HG03066 (cell line): Measurements from ENCODE around the gene TBL1XR1.
"Not testable (repeated sequence)": the region's sequence is repeated elsewhere in the genome, so short reads cannot be mapped to it uniquely, and the experiment has no call there.

Experiments
- ATAC-seq: cut with Tn5 transposase; IDR thresholded peaks from one replicate; pipeline ENCODE4 v1.9.1; 2021; ENCODE audit warnings: low read depth; ENCODE audit not compliant: unreplicated experiment

The TBL1XR1 gene

GRCh38 chr3:177185035-177185574 is 12.2 kb downstream of the TBL1XR1 start:
- ATAC-seq = peak; percentile 28

GRCh38 chr3:177184602-177185001 is 12.7 kb downstream of the TBL1XR1 start:
- peak; percentile 92 for ATAC-seq

GRCh38 chr3:177182352-177182751 is 14.9 kb downstream of the TBL1XR1 start:
- ATAC-seq = no peak

DNA sequence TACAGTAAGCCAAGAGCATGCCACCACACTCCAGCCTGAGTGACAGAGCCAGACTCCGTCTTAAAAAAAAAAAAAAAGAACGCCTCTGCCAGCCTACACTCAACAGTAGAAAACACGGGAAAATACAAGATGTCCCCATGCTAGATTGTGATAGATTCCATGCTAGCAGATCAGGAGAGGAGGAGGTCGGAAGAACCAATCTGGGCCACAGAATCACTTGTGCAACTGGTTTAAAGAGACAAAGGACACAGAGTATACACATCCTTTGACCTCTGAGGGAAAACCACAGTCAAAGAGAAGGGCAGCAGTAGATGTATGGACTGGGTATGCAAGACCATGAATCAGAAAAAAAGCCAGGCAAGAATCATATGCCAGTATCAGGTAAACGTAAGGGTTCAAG is 15.9 kb downstream of the TBL1XR1 start:
- no peak for ATAC-seq

- ATAC-seq = no peak
Measured at GRCh38 chr3:177180506-177180905, 16.8 kb downstream of the TBL1XR1 start.

DNA sequence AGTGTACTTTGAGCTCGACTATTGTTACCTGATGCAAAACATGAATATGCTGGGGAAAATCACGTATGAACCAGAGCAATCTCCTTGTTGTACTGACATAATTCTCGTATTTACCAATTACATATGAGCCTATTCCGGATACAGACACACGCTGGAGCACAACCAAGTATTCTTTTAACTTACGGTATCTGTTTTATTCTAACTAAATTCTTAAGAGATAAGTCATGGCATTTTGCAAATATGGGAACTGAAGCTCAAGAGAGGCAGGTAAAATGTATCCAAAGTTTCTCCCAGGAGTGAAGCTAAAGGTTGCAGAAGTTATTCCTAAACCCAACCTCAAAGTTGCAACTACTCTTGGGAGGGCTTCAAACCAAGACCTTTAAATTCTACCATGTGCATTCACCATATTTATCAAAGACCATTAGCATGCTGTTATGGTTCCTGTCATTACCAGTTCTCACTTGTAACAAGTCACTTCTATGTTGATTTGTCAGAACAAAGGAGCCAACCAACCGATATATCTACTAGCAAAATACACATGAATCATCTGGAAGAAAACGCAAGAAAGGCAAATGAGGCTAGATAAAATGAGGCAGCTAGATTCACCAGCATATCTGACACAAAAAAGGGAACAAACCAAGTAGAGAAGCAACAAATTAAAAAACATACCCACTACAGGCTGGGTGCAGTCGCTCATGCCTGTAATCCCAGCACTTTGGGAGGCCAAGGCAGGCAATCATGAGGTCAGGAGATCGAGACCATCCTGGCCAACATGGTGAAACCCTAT is 17.8 kb downstream of the TBL1XR1 start:
- ATAC-seq = no peak

GRCh38 chr3:177177749-177178221 is 19.5 kb downstream of the TBL1XR1 start:
- no peak for ATAC-seq

GRCh38 chr3:177174607-177175170 is 22.6 kb downstream of the TBL1XR1 start:
- ATAC-seq = no peak

GRCh38 chr3:177169936-177170722 is 27.2 kb downstream of the TBL1XR1 start:
- no peak for ATAC-seq

DNA sequence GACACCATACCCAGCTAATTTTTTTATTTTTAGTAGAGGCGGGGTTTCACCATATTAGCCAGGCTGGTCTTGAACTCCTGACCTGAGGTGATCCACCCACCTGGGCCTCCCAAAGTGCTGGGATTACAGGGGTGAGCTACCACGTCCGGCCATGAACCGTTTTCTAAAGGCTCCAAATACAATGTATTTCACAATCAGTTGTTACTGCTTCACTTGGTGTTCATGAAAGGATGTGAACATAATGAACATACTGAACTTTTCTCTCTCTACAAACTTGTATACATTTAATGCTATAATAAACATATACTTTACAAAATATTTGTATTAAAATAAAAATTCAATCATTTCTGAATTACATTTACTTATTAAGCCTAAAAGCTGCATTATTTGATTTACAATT is 28.9 kb downstream of the TBL1XR1 start:
- ATAC-seq = no peak

DNA sequence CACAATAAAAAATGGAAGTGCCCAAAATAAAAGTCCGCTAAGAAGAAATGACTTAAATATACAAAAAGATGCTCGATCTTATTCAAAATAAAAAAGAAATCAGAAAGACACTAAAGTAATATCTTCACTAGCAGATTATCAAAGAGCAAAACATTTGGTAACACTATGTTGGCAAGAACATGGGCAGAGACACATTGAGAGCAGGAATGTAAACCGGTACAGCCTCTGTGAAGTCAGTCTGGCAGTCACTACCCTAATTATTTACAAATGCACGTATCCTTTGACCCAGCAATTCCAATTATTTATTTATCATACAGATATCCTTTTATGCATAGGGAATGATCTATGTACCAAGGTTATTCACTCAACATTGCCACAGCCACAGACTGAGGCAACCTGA is 34.5 kb downstream of the TBL1XR1 start:
- ATAC-seq = no peak

GRCh38 chr3:177161603-177162002 is 35.7 kb downstream of the TBL1XR1 start:
- not testable (repeated sequence) for ATAC-seq

DNA sequence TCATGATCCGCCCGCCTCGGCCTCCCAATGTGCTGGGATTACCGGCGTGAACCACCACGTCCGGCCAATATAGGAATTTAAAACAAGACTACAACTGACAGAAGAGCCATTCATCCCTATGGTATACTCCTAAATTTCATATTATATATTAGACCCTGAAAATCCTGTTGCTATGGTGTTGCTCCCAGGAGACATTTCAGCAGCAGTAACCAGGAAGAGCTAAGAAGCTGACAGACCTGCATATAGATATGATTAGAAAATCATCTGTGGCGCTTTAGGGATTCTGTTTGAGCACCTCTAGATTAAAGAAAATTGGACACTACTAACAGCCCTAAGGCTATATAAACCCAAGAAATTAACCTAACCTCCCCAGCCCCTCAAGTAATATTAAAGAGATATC is 38.8 kb downstream of the TBL1XR1 start:
- ATAC-seq = no peak

DNA sequence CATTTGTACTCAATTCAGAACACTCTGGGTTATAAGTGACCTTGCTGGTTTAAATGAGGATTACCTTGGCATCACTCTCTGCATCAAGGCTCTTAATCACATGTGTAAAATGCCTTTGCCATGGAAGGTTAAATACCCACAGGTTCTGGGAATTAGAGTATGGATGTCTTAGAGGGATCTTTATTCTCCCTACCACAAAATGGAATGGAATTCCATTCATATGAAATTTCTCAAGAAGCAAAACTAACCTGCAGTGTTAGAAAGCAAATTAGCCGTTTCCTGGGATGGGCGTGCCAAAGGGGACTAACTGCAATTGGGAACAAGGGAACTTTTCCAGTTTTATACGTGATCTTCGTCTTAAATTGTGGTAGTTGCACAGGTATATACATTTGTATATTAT is 39.8 kb downstream of the TBL1XR1 start:
- no peak for ATAC-seq

GRCh38 chr3:177154733-177155132 is 42.5 kb downstream of the TBL1XR1 start:
- no peak for ATAC-seq

DNA sequence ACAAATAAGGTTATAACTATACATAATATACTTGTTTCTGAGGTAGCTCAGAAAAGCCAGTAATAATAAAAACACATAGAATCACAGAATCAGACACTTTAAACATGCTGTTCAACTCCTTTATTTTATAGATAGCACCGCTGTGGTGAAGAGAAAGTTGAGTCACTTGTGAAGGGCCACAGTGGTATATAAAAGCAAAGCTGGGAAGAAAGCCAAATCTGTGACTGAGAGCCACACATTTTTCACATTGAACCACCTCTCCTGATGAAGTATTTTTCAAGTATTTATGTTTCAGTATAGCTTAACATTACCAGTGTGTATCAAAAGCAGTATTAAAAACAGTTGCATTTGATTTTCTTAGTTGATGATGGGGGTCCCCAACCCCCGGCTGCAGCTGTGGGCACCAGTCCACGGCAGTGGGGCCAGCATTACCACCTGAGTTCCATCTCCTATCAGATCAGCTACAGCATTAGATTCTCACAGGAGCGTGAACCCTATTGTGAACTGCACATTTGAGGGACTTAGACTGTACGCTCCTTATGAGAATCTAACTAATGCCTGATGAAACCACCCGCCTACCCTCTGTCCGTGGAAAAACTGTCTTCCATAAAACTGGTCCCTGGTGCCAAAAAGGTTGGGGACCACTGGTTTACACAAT is 46.2 kb downstream of the TBL1XR1 start:
- peak; percentile 75 for ATAC-seq

DNA sequence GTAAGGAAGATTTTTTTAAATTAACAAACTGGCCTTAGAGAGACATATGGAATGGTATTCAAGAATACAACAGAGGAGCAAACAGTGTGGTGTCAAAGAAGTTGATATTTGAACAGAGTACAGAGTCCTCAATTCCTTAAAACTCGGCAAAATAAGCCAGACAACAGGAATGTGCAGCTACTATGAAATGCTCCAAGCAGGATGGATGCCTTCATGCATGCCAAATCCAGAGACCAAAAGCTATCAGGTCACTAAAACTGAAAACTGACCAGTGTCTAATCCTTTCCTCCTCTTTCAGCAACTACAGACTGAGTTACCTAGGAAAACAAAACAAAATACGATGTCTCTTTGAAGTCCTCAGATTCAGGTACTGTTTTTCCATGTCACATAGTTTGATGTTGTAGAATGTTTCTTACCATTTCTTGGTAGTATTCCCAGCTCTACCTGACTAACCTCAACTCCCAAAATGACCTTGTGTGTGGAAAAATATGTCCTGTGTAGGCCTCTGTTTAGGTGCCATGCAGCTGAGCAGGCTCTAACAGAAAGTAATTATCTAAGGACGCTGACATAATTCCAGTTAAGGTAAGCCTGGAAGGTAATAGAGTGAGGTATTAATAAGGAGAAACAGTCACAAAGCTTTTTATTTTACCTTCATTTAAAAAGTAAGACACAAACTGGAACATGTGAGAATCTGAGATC is 46.9 kb downstream of the TBL1XR1 start:
- peak; percentile 8 for ATAC-seq

DNA sequence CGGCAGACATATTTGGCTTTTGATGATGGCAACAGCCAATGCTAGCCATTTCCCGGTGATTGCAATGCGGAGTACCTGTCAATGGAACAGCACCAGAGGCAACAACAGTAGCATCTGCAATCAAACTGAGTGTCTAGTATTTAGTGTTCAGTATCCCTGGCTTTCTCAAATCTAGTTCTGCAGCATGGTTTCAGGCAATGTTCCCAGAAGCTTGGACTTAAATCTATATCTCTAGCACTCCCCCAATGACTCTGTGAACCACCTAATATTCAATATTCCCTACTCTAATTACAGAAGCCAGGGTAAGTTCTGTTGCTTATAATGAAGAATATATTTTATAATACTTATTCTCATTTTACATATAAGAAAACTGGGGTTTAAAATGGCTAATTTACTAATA is 48.2 kb downstream of the TBL1XR1 start:
- no peak for ATAC-seq

GRCh38 chr3:177147790-177148189 is 49.5 kb downstream of the TBL1XR1 start:
- no peak for ATAC-seq

GRCh38 chr3:177146646-177147045 is 50.6 kb downstream of the TBL1XR1 start:
- no peak for ATAC-seq
